K562 (cell line): ENCODE results near the gene ECT2. TPM values are rescaled to one million over a fixed set of nuclear protein-coding genes. Genes with fewer than 3 reads are reported as not detected.

Experiments
- ATF1 ChIP-seq, 2 experiments: fragments of 450-650 bp in 1 of 2; IDR thresholded peaks; 2 replicates each; pipeline ENCODE4 v1.6.1; 2016; ENCODE audit warnings: missing compliant biosample characterization in 1 of 2, missing genetic modification characterization in 1 of 2
- L3MBTL2 ChIP-seq: fragments of 450-650 bp; IDR thresholded peaks from 2 replicates; pipeline ENCODE4 v1.6.1; 2016; ENCODE audit warnings: mild to moderate bottlenecking, moderate library complexity
- MGA ChIP-seq: fragments of 450-650 bp; IDR thresholded peaks from 2 replicates; pipeline ENCODE4 v1.6.1; 2016; ENCODE audit warnings: mild to moderate bottlenecking, moderate library complexity
- PTBP1 ChIP-seq: fragments of 200-400 bp; formaldehyde crosslinking; IDR thresholded peaks from 2 replicates; pipeline ENCODE4 v1.6.1; 2017; ENCODE audit warnings: low read depth, low read length
- RCOR1 ChIP-seq, 2 experiments: IDR thresholded peaks; 2 replicates each; pipeline ENCODE4 v1.6.1; 2012; ENCODE audit warnings: low read depth in 2 of 2, low read length in 2 of 2, borderline replicate concordance in 1 of 2, improper control_type of control experiment in 1 of 2
- SIN3A ChIP-seq, 2 experiments: fragments of 150-350 bp in 1 of 2; IDR thresholded peaks; 2 replicates each; pipeline ENCODE4 v1.6.1; 2011 to 2016; ENCODE audit warnings: borderline replicate concordance in 2 of 2, low read depth in 2 of 2, low read length in 2 of 2, mild to moderate bottlenecking in 2 of 2, moderate library complexity in 2 of 2; ENCODE audit not compliant: control insufficient read depth in 1 of 2
- TAF1 ChIP-seq: IDR thresholded peaks from 2 replicates; pipeline ENCODE4 v1.6.1; 2011; ENCODE audit warnings: mild to moderate bottlenecking, low read length, moderate library complexity; ENCODE audit not compliant: insufficient read depth, control insufficient read depth, severe bottlenecking; ENCODE audit errors: extremely low read depth
- ZNF12 ChIP-seq: sonication (generic); formaldehyde crosslinking; IDR thresholded peaks from 2 replicates; pipeline ENCODE4 v1.4.0; 2020; ENCODE audit warnings: mild to moderate bottlenecking, missing genetic modification reagents
- ZNF165 ChIP-seq: fragments of 250-450 bp; sonication (Bioruptor Pico); IDR thresholded peaks from 2 replicates; pipeline ENCODE4 v1.4.0; 2020; ENCODE audit warnings: borderline replicate concordance
- ZNF699 ChIP-seq: fragments of 250-450 bp; sonication (Bioruptor Pico); IDR thresholded peaks from 2 replicates; pipeline ENCODE4 v1.8.0; 2021; ENCODE audit warnings: mild to moderate bottlenecking, moderate library complexity; ENCODE audit not compliant: insufficient replicate concordance
- polyA plus RNA-seq, 8 experiments: library from polyadenylated mRNA; depleted of rRNA in 4 of 8; stranded (reverse) in 5 of 8; unstranded in 3 of 8; fragments of >200 nt; fragmentation: Nextera tagmentation in 2 of 8; fragmentation: Illumina TruSeq in 1 of 8; extraction: Ambion mirVana in 2 of 8; extraction: Trizol in 1 of 8; gene quantifications; 2 replicates each; pipeline versions ENCODE4 v1.2.1 to v1.2.3, GENCODE V29; 2011 to 2014; ENCODE audit warnings: inconsistent platforms in 1 of 8, missing spikeins in 1 of 8
- total RNA-seq, 7 experiments: library from RNA; depleted of rRNA in 6 of 7; stranded (reverse); fragments of >200 nt in 6 of 7; fragmentation: Illumina TruSeq in 2 of 7; extraction: Trizol in 2 of 7; gene quantifications; 2 replicates each; pipeline versions ENCODE4 v1.2.1 to v1.2.3, GENCODE V29; 2011 to 2021; ENCODE audit warnings: low replicate concordance in 1 of 7
- TF ChIP-seq, protein P1 (sequence below): IDR thresholded peaks from 3 replicates; pipeline ENCODE4 v1.6.1; 2011; ENCODE audit warnings: borderline replicate concordance, mild to moderate bottlenecking, moderate library complexity; ENCODE audit not compliant: insufficient read length; ENCODE audit errors: extremely low read depth

ECT2 gene
- total and polyA plus RNA-seq, 9 of the 15 experiments (the other 6 are each of a cell fraction or from before 2014, with no cell fraction given) = 19.0 to 53.0 (median 36.5) TPM

- TF ChIP-seq ATF1 (CRISPR knock-in tag; IDR thresholded peaks at IDR 0.05) (no peak), ATF1 (tag; IDR thresholded peaks at IDR 0.05) (peak; percentile 88), ZNF12 (CRISPR knock-in tag) (no peak), RCOR1 (IDR thresholded peaks at IDR 0.05; ENCODE audit: borderline replicate concordance in 1 of 2, low read depth in 2 of 2, low read length in 2 of 2) (peak in 1 of 2 experiments; percentile 81; a peak in 3 of 4 replicates), ZNF699 (CRISPR knock-in tag) (no peak), SIN3A (IDR thresholded peaks at IDR 0.05; ENCODE audit: borderline replicate concordance in 2 of 2, control insufficient read depth in 1 of 2, low read depth in 2 of 2, low read length in 2 of 2) (peak in 1 of 2 experiments; percentile 35; a peak in 1 of 4 replicates), TAF1 (peak; percentile 90), ZNF165 (CRISPR knock-in tag) (no peak), L3MBTL2 (peak; percentile 65), PTBP1 (0 out of 2 replicates have a peak, but pooled peaks have one; percentile 25), MGA (no peak; the same call in 1 of the 2 replicates)
- TF ChIP-seq, protein P1, sequence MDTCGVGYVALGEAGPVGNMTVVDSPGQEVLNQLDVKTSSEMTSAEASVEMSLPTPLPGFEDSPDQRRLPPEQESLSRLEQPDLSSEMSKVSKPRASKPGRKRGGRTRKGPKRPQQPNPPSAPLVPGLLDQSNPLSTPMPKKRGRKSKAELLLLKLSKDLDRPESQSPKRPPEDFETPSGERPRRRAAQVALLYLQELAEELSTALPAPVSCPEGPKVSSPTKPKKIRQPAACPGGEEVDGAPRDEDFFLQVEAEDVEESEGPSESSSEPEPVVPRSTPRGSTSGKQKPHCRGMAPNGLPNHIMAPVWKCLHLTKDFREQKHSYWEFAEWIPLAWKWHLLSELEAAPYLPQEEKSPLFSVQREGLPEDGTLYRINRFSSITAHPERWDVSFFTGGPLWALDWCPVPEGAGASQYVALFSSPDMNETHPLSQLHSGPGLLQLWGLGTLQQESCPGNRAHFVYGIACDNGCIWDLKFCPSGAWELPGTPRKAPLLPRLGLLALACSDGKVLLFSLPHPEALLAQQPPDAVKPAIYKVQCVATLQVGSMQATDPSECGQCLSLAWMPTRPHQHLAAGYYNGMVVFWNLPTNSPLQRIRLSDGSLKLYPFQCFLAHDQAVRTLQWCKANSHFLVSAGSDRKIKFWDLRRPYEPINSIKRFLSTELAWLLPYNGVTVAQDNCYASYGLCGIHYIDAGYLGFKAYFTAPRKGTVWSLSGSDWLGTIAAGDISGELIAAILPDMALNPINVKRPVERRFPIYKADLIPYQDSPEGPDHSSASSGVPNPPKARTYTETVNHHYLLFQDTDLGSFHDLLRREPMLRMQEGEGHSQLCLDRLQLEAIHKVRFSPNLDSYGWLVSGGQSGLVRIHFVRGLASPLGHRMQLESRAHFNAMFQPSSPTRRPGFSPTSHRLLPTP = no peak
Observed at GRCh38 chr3:172750368-172751174, at the start of gene ECT2 (continued).
